Smooth muscle cell (in vitro differentiated cells): ENCODE measurements around the gene DTNB. TPM values are rescaled to one million over a fixed set of nuclear protein-coding genes. Genes with fewer than 3 reads are reported as not detected.

ENCODE experiments used
- DNase-seq: peaks from one replicate; lab custom pipeline; 2025; ENCODE audit not compliant: unreplicated experiment; lab: John Stamatoyannopoulos, UW
- H2AFZ ChIP-seq: fragments of 200-600 bp; sonication (generic); 2 replicates; pipeline ENCODE4 v1.6.0; 2016; ENCODE audit warnings: antibody characterized with exemption, low read depth, mild to moderate bottlenecking
- H3F3A ChIP-seq: fragments of 200-600 bp; sonication (generic); 2 replicates; pipeline ENCODE4 v1.6.0; 2017; ENCODE audit warnings: antibody characterized with exemption, low read depth
- H3K27ac ChIP-seq: fragments of 200-600 bp; sonication (generic); 2 replicates; pipeline ENCODE4 v1.5.1; 2016; ENCODE audit warnings: low read depth, mild to moderate bottlenecking
- H3K27me3 ChIP-seq: fragments of 200-600 bp; sonication (generic); 2 replicates; pipeline ENCODE4 v1.6.1; 2016; ENCODE audit warnings: low read depth, mild to moderate bottlenecking
- H3K36me3 ChIP-seq: fragments of 200-600 bp; sonication (generic); 2 replicates; pipeline ENCODE4 v1.5.1; 2016; ENCODE audit warnings: low read depth
- H3K4me1 ChIP-seq: fragments of 200-600 bp; sonication (generic); 2 replicates; pipeline ENCODE4 v1.5.1; 2016; ENCODE audit warnings: low read depth
- H3K4me2 ChIP-seq: fragments of 200-600 bp; sonication (generic); 2 replicates; pipeline ENCODE4 v1.6.0; 2016; ENCODE audit warnings: mild to moderate bottlenecking
- H3K4me3 ChIP-seq: fragments of 200-600 bp; sonication (generic); 2 replicates; pipeline ENCODE4 v1.5.1; 2016; ENCODE audit warnings: mild to moderate bottlenecking
- H3K79me2 ChIP-seq: fragments of 200-600 bp; sonication (generic); 2 replicates; pipeline ENCODE4 v1.6.0; 2016; ENCODE audit warnings: low read depth, mild to moderate bottlenecking
- H3K9ac ChIP-seq: fragments of 200-600 bp; sonication (generic); 2 replicates; pipeline ENCODE4 v1.6.0; 2016; ENCODE audit warnings: low read depth
- H3K9me3 ChIP-seq: fragments of 200-600 bp; sonication (generic); replicated peaks from 2 replicates; pipeline ENCODE4 v1.5.1; 2016; ENCODE audit warnings: low read depth
- H4K20me1 ChIP-seq: fragments of 200-600 bp; sonication (generic); 2 replicates; pipeline ENCODE4 v1.6.0; 2016; ENCODE audit warnings: low read depth
- WGBS: methylation state at CpG from one replicate; pipeline ENCODE4 v1.1.7; 2016; ENCODE audit warnings: low lambda C conversion rate; 5-methylcytosine and 5-hydroxymethylcytosine counted together
- polyA plus RNA-seq: library from polyadenylated mRNA; unstranded; fragments of >200 nt; fragmentation: Nextera tagmentation; extraction: Ambion mirVana; gene quantifications from 2 replicates; pipeline ENCODE4 v1.2.1, GENCODE V29; 2016
- total RNA-seq: library from RNA; depleted of rRNA; stranded (reverse); fragments of >200 nt; gene quantifications from 2 replicates; pipeline ENCODE4 v1.2.3, GENCODE V29; 2014
- TF ChIP-seq, protein P1 (sequence below): fragments of 200-600 bp; sonication (generic); IDR thresholded peaks from 2 replicates; pipeline ENCODE4 v1.5.1; 2017; ENCODE audit warnings: borderline replicate concordance, mild to moderate bottlenecking, antibody characterized with exemption; ENCODE audit not compliant: insufficient read depth, poor library complexity, severe bottlenecking

The DTNB gene
- total and polyA plus RNA-seq, 2 experiments from 2014 or later, result 4.9 to 5.4 TPM

DNA sequence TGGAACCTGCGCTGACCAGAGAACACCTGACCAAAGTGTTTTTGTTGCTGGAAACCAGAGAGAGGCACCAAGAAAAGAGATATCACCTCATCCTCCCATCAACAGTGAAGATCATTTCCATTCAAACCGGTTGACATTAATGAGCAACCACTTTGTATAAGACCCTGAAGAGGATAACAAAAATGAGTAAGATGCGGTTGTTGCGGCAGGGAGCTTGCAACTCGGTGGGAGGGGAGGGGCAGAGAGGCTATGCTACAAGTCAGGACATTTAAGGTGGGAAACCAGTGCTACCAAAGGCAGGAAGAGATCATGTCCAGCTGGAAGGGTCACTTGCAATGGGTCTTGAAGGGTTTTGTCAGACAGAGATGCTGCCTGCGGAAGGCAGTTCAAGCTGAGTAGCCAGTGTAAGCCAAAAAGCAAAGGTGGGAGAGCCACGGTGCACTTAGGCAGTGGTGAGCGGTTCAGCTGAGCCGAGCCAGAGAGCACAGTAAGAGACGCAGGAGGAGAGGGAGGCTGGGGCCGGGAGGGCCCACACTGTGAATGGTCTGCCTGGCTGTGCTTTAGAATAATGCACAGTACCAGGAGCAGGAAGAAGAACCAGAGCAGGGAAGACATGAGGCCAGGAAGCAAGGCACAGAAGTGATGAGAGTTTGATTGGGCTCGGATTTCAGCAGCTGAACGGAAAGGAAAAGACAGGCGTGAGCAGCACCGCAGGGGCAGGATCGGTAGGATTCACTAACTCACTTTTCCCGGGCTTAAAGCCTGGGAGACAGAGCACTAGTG is 24.4 kb upstream of the DTNB start:
- Histone ChIP-seq H3K4me3 (no peak overlapping the region), H3K9ac (no peak overlapping the region), H3K36me3 (no peaks in the 10 kb centered on the region), H3K9me3 (no peaks in the 10 kb centered on the region), H3K79me2 (no peaks in the 10 kb centered on the region), H2AFZ (no peak overlapping the region), H4K20me1 (no peaks in the 10 kb centered on the region), H3F3A (no peaks in the 10 kb centered on the region), H3K27me3 (no peaks in the 10 kb centered on the region), H3K4me2 (peak overlapping the region; percentile 33), H3K27ac (no peak overlapping the region), H3K4me1 (peaks cover 12% of the 10 kb centered on the region)
- 50% methylated on average over 17 of the region's 17 CpGs for WGBS
- TF ChIP-seq, protein P1, sequence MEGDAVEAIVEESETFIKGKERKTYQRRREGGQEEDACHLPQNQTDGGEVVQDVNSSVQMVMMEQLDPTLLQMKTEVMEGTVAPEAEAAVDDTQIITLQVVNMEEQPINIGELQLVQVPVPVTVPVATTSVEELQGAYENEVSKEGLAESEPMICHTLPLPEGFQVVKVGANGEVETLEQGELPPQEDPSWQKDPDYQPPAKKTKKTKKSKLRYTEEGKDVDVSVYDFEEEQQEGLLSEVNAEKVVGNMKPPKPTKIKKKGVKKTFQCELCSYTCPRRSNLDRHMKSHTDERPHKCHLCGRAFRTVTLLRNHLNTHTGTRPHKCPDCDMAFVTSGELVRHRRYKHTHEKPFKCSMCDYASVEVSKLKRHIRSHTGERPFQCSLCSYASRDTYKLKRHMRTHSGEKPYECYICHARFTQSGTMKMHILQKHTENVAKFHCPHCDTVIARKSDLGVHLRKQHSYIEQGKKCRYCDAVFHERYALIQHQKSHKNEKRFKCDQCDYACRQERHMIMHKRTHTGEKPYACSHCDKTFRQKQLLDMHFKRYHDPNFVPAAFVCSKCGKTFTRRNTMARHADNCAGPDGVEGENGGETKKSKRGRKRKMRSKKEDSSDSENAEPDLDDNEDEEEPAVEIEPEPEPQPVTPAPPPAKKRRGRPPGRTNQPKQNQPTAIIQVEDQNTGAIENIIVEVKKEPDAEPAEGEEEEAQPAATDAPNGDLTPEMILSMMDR, result no peak
- no peak for DNase-seq

GRCh38 chr2:25692737-25693445 is 19.5 kb upstream of the DTNB start:
- H3K9me3 ChIP-seq, result no peaks in the 10 kb centered on the region
- H3K4me3 ChIP-seq, result no peak overlapping the region
- no peaks in the 10 kb centered on the region for H4K20me1 ChIP-seq
- TF ChIP-seq, protein P1, result no peak
- no peak overlapping the region for H3K27ac ChIP-seq
- H3K9ac ChIP-seq, result no peak overlapping the region
- H3K4me2 ChIP-seq, result no peak overlapping the region
- no peaks in the 10 kb centered on the region for H3K79me2 ChIP-seq
- no peaks in the 10 kb centered on the region for H3F3A ChIP-seq
- no peaks in the 10 kb centered on the region for H3K36me3 ChIP-seq
- no peaks in the 10 kb centered on the region for H3K27me3 ChIP-seq
- 97% methylated on average over 6 of the region's 6 CpGs for WGBS
- peaks cover 6% of the 10 kb centered on the region for H3K4me1 ChIP-seq
- no peak for DNase-seq
- no peak overlapping the region for H2AFZ ChIP-seq

DNA sequence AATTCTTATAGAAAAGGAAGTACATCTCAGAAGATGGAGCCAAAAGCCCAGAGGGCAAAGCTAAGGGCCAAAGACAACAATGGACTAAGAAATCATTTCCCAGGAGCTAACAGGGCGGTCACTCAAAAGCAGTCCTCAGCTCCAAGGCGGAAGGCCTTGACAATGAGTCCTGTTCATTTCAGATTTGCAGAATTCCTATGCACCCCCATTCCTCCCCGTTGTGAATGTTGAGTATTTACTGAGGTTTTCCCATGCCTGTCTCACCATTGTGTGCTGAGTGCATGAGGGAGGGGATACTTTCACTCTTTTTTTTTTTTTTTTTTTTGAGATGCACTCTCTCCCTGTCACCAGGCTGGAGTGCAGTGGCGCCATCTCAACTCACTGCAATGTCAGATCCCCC is 18.8 kb upstream of the DTNB start:
- Histone ChIP-seq H3K4me1 (no peaks in the 10 kb centered on the region), H3K9ac (no peak overlapping the region), H3K4me2 (no peak overlapping the region), H3K27ac (no peak overlapping the region), H3F3A (no peaks in the 10 kb centered on the region), H4K20me1 (no peaks in the 10 kb centered on the region), H3K4me3 (no peak overlapping the region), H2AFZ (no peak overlapping the region), H3K9me3 (no peaks in the 10 kb centered on the region), H3K36me3 (no peaks in the 10 kb centered on the region), H3K27me3 (no peaks in the 10 kb centered on the region), H3K79me2 (no peaks in the 10 kb centered on the region)
- WGBS, result 89% methylated on average over 4 of the region's 4 CpGs
- TF ChIP-seq, protein P1, result no peak
- no peak for DNase-seq

- H3K9ac ChIP-seq, result no peak overlapping the region
- H3K27ac ChIP-seq, result no peak overlapping the region
- H4K20me1 ChIP-seq, result no peaks in the 10 kb centered on the region
- no peak overlapping the region for H3K4me2 ChIP-seq
- H3K79me2 ChIP-seq, result no peaks in the 10 kb centered on the region
- no peak for DNase-seq
- no peaks in the 10 kb centered on the region for H3F3A ChIP-seq
- TF ChIP-seq, protein P1, result no peak
- no peaks in the 10 kb centered on the region for H3K27me3 ChIP-seq
- H3K4me3 ChIP-seq, result no peak overlapping the region
- no peaks in the 10 kb centered on the region for H3K9me3 ChIP-seq
- 0% methylated on average over 1 of the region's 1 CpG for WGBS
- no peaks in the 10 kb centered on the region for H3K36me3 ChIP-seq
- no peaks in the 10 kb centered on the region for H3K4me1 ChIP-seq
- H2AFZ ChIP-seq, result no peak overlapping the region
Observed at GRCh38 chr2:25690058-25690457, 16.7 kb upstream of the DTNB start.
